NCI-H345 (cell line): Measurements from ENCODE around the gene IGSF21.

Experiments used
- DNase-seq: peaks from one replicate; lab custom pipeline; 2025; lab: John Stamatoyannopoulos, UW

IGSF21 gene

GRCh38 chr1:18299441-18300338, 192.1 kb downstream of the IGSF21 start:
- peak; percentile 30 for DNase-seq

- DNase-seq = no peak
These were observed 192.8 kb downstream of the IGSF21 start for GRCh38 chr1:18300376-18300775.

GRCh38 chr1:18302788-18303413, 195.3 kb downstream of the IGSF21 start:
- peak; percentile 24 for DNase-seq

GRCh38 chr1:18304151-18304869, 196.7 kb downstream of the IGSF21 start:
- DNase-seq = no peak

GRCh38 chr1:18305182-18305795, 197.7 kb downstream of the IGSF21 start:
- DNase-seq = no peak

GRCh38 chr1:18307329-18307898, 199.8 kb downstream of the IGSF21 start:
- DNase-seq = no peak

- no peak for DNase-seq
These were observed 202.1 kb downstream of the IGSF21 start for GRCh38 chr1:18309552-18310155.

GRCh38 chr1:18312961-18313360, 205.4 kb downstream of the IGSF21 start:
- no peak for DNase-seq

GRCh38 chr1:18313523-18313922, 205.9 kb downstream of the IGSF21 start:
- no peak for DNase-seq

GRCh38 chr1:18314399-18314798, 206.8 kb downstream of the IGSF21 start:
- DNase-seq = no peak

- no peak for DNase-seq
These were observed 207.9 kb downstream of the IGSF21 start for GRCh38 chr1:18315449-18315848.

- DNase-seq = no peak
These were observed 209.2 kb downstream of the IGSF21 start for GRCh38 chr1:18316764-18317163.

GRCh38 chr1:18319099-18319498, 211.5 kb downstream of the IGSF21 start:
- DNase-seq = no peak

GRCh38 chr1:18320051-18320450, 212.5 kb downstream of the IGSF21 start:
- no peak for DNase-seq

GRCh38 chr1:18322368-18323032, 214.9 kb downstream of the IGSF21 start:
- no peak for DNase-seq

GRCh38 chr1:18323259-18323658, 215.7 kb downstream of the IGSF21 start:
- no peak for DNase-seq

- DNase-seq = no peak
These were observed 216.6 kb downstream of the IGSF21 start for GRCh38 chr1:18324246-18324645.

- DNase-seq = no peak
These were observed 217.5 kb downstream of the IGSF21 start for GRCh38 chr1:18325136-18325535.

GRCh38 chr1:18326211-18326897, 218.8 kb downstream of the IGSF21 start:
- no peak for DNase-seq

- no peak for DNase-seq
These were observed 220.1 kb downstream of the IGSF21 start for GRCh38 chr1:18327650-18328049.
